PC-3 (cell line): Measurements from ENCODE around the gene NAA25.

ENCODE experiments used
- EZH2 ChIP-seq: fragments of 300-600 bp; sonication (generic); IDR thresholded peaks from one replicate; pipeline ENCODE4 v1.6.1; 2017; ENCODE audit warnings: antibody characterized with exemption, mild to moderate bottlenecking, low read length; ENCODE audit not compliant: unreplicated experiment
- EZH2phosphoT487 ChIP-seq: fragments of 300-600 bp; sonication (generic); IDR thresholded peaks from 2 replicates; pipeline ENCODE4 v1.6.1; 2018; ENCODE audit warnings: mild to moderate bottlenecking, antibody characterized with exemption, low read length, borderline replicate concordance
- TF ChIP-seq, protein P1 (sequence below): fragments of 300-600 bp; sonication (generic); conservative IDR thresholded peaks from 2 replicates; pipeline ENCODE4 v1.5.1; 2017; ENCODE audit warnings: antibody characterized with exemption, low read depth, mild to moderate bottlenecking, low read length

DNA sequence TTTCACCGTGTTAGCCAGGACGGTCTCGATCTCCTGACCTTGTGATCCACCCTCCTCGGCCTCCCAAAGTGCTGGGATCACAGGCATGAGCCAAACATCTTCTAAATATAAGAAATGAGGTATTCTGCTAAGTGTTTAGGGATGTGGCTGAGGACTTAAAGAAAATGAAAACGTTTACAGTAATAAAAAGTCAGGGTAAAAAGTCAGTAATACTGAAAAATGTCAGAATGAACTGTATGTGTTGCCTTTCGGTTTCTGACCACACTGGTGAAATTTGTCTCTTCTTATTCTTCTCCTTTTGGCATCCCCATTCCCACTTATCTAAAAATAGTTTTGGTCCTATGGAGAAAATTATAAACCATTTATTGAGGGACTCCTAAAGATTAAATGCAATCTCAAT lies 116.1 kb downstream of the NAA25 start:
- TF ChIP-seq, protein P1, sequence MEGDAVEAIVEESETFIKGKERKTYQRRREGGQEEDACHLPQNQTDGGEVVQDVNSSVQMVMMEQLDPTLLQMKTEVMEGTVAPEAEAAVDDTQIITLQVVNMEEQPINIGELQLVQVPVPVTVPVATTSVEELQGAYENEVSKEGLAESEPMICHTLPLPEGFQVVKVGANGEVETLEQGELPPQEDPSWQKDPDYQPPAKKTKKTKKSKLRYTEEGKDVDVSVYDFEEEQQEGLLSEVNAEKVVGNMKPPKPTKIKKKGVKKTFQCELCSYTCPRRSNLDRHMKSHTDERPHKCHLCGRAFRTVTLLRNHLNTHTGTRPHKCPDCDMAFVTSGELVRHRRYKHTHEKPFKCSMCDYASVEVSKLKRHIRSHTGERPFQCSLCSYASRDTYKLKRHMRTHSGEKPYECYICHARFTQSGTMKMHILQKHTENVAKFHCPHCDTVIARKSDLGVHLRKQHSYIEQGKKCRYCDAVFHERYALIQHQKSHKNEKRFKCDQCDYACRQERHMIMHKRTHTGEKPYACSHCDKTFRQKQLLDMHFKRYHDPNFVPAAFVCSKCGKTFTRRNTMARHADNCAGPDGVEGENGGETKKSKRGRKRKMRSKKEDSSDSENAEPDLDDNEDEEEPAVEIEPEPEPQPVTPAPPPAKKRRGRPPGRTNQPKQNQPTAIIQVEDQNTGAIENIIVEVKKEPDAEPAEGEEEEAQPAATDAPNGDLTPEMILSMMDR: no peak
- TF ChIP-seq EZH2: no peak
- no peak for TF ChIP-seq EZH2phosphoT487
